NCI-H1417 (cell line): ENCODE results near the gene PCED1B.
"Not testable (repeated sequence)": the region's sequence is repeated elsewhere in the genome, so short reads cannot be mapped to it uniquely, and the experiment has no call there.

Source experiments
- DNase-seq, 3 experiments: peaks; one replicate each; lab custom pipeline; 2025; lab: John Stamatoyannopoulos, UW

Gene PCED1B

DNA sequence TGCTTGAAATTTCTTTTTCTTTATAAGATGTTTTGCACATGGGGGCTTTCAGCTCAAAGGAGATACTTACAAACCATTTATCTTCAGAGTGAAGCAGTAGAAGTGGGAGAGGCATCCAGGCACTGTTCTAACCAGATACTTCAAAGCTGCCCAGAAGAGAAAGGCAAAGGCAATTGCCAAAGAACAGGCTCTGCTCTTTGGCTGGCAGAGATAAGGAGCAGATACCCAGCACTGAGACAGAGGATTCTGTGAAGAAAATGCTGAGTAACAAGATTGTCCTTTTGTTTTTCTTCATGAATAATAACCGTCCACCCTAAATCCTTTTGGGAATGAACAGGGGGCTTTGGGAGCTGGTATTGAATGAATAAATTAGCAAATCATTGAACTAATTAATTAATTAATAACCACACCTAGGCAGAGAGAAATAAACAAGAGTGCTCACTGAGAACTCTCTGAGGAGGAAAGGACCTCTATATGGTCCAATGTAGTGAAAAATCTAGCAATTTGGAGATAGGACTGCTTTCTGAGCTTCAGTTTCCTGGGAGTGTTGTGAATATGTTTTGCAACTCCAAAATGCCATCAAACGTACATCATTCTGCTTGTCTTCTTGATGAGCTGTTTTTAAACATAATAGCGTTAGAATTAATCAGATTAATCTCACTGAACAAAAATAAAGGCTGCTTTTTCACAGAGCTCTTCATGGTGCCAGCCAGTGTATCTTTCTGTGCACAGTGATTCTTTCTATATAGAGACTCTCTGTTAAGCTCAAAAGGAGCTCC, 193.2 kb downstream of the PCED1B start:
- no peak for DNase-seq

GRCh38 chr12:47273191-47273626, 193.8 kb downstream of the PCED1B start:
- DNase-seq, result no peak

GRCh38 chr12:47274760-47275159, 195.3 kb downstream of the PCED1B start:
- no peak for DNase-seq

DNA sequence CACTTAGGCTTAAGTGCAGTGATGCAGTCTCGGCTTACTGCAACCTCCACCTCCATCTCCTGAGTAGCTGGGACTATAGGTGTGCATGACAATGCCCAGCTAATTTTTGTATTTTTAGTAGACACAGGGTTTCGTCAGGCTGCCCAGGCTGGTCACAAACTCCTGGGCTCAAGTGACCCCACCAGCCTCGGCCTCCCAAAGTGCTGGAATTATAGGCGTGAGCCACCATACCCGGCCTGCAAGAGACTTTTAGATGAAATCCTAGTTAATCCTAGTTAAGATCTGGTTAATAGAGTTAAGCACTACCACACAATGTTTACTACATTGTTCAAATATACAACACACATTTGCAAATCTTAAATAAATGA, 196.8 kb downstream of the PCED1B start:
- DNase-seq, result no peak

DNA sequence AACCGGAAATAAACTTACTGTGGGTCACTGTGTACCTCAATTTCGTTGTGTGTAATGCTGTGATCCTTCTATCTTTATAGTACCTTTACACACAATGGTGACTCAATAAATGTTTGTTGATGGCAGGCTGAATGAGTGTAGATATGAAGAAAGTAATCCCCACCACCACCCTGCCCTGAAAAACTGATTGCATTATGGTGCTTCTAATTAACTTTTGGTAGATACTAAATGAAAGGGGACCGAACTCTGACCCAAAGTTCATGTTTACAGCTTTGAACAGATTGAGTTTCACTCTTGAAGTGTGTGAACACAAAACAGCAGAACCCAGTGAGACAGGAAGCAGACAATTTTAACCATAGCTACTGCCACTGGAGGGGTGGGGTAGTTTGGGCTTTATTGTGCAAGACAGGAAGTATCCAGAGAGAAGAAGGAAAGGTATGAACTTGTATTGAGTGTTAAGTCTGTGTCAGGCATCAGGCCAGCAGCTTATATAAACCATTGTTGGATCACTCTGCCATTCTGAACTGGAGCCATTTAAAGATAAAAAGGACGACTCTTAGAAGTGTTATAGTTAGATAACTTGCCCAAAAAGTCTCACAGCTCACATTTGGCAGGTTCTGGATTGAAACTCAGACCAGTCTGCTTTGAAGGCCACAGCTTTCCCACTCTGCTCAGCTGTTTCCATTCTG, 197.3 kb downstream of the PCED1B start:
- DNase-seq, result peak in 2 of 3 experiments; percentile 13 to 27

DNA sequence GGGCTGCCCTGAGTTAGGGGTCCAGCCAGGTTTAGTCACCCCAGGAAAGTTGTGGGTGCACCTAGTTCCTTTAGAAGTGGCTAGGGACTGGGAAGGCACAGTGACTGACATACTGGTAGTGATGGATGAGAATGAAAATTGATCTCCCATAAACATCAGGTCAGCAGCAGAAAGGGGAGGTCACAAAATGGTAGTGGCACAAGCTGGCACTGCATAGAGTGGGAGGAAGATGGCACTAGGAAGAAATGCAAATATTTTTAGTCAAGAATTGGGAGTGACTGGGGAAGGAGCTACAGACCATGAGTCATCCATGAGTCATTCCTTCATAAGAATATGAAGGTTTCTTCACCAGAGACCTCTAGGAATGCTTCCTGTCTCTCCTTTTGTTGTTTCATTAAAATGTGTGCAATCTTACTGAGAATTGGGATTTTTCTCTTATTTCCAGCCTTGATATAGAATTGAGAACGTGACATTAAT, 198.6 kb downstream of the PCED1B start:
- DNase-seq, result no peak

DNA sequence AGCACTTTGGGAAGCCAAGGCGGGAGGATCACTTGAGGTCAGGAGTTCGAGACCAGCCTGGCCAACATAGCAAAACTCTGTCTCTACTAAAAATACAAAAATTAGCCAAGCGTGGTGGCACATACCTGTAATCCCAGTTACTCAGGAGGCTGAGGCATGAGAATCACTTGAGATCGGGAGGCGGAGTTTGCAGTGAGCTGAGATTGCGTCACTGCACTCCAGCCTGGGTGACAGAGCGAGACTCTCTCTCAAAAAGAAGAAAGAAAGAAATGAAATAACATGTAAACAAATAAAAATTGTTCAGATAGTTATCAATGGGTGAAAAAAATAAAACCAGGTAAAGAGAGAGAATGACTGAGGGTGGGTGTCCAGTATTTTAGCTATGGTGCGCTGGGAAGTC, 200.3 kb downstream of the PCED1B start:
- DNase-seq, result not testable (repeated sequence)

DNA sequence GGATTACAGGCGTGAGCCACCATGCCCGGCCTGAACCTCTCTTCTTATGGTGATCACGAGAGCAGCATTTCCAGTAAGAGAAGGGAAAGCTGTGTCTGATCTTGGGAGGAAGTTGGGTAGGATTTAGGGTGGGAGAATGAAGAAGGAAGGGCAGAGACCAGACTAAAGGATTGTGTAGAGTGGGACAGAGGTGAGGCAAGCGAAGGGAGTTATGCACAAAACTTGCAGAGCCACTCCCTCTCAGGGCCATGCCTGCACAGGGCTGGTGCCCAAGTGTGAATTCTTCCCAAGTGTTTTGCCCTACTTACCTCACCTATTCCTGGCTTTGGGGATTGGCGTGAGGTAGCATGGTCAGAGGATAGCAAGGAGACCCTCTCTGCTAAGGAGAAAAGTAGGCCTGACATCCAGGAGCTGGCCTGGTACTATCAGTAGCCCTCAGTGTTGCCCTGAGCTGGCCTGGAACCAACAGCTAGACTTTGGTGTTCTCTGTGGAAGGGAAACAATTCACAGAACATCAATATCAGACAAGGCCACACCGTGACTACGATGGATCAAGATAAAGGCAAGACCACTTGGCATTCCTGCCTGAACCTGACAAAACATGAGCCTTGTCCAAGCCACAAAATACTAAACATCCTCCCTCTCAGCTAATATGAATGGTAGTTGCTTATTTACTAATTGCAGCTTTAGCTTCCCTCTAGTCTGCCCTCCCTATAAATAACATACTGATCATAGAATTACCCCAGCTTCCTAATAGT, 201.3 kb downstream of the PCED1B start:
- no peak for DNase-seq

- DNase-seq, result no peak
These were observed 202.3 kb downstream of the PCED1B start for GRCh38 chr12:47281667-47282171.

- DNase-seq, result no peak
These were observed 202.8 kb downstream of the PCED1B start for GRCh38 chr12:47282206-47282605.
